ENCODE data around the gene TBL3. TPM values are rescaled to one million over a fixed set of nuclear protein-coding genes. Genes with fewer than 3 reads are reported as not detected.
A peak's percentile ranks its signal among the peaks of the same experiment; 100 is the strongest.

The TBL3 gene
- total and polyA plus RNA-seq, 9 of the 15 experiments (the other 6 are each of a cell fraction or from before 2014, with no cell fraction given), result 0.97 to 117 (median 24.5) TPM

- TF ChIP-seq NFE2L1 (tag; IDR thresholded peaks at IDR 0.05; ENCODE audit: borderline replicate concordance, low read depth), result no peak
- no peak for TF ChIP-seq ILF3 (IDR thresholded peaks at IDR 0.05; ENCODE audit: borderline replicate concordance)
- TF ChIP-seq RBBP5 (IDR thresholded peaks at IDR 0.05; ENCODE audit: borderline replicate concordance, insufficient read depth, low read length, poor library complexity, severe bottlenecking), result peak; percentile 43
- TF ChIP-seq KAT2B (IDR thresholded peaks at IDR 0.05; ENCODE audit: low read depth, low read length), result no peak
- no peak for TF ChIP-seq TSHZ1 (CRISPR knock-in tag; IDR thresholded peaks at IDR 0.05)
- no peak for TF ChIP-seq ZNF282 (CRISPR knock-in tag; IDR thresholded peaks at IDR 0.05)
- TF ChIP-seq CREB3L1 (IDR thresholded peaks at IDR 0.05; ENCODE audit: borderline replicate concordance, low read depth), result no peak
- TF ChIP-seq HMG20B (CRISPR knock-in tag; IDR thresholded peaks at IDR 0.05), result no peak
- no peak; the same call in 1 of the 2 replicates for TF ChIP-seq ZHX1 (conservative IDR thresholded peaks at IDR 0.05; ENCODE audit: low read length)
- no peak for TF ChIP-seq RFX1 (IDR thresholded peaks at IDR 0.05)
- no peak for TF ChIP-seq ZNF699 (CRISPR knock-in tag; IDR thresholded peaks at IDR 0.05; ENCODE audit: insufficient replicate concordance)
- TF ChIP-seq ARID3A (IDR thresholded peaks at IDR 0.05; ENCODE audit: borderline replicate concordance, low read depth, low read length), result no peak
- TF ChIP-seq CBFB (CRISPR knock-in tag; IDR thresholded peaks at IDR 0.05), result peak; percentile 41; the same call in 1 of the 2 replicates
- TF ChIP-seq PYGO2 (tag; IDR thresholded peaks at IDR 0.05), result no peak
Observed at GRCh38 chr16:2023092-2024031, 51.5 kb downstream of the TBL3 start (continued).
